Muscle of leg (tissue), 16 donors: Measurements from ENCODE around the gene PFKFB1. TPM values are rescaled to one million over a fixed set of nuclear protein-coding genes. Genes with fewer than 3 reads are reported as not detected.

ENCODE experiments used
- DNase-seq: peaks from one replicate; pipeline ENCODE4 v3.0.0; 2013
- H3K27ac ChIP-seq: one replicate; pipeline ENCODE4 v1.5.1; 2013; ENCODE audit warnings: mild to moderate bottlenecking, low read length, control low read depth
- H3K27me3 ChIP-seq: one replicate; pipeline ENCODE4 v1.6.1; 2013; ENCODE audit warnings: low read length; ENCODE audit not compliant: control insufficient read depth, insufficient read depth
- H3K36me3 ChIP-seq: one replicate; pipeline ENCODE4 v1.6.1; 2013; ENCODE audit warnings: low read length; ENCODE audit not compliant: control insufficient read depth, insufficient read depth
- H3K4me1 ChIP-seq: one replicate; pipeline ENCODE4 v1.6.1; 2013; ENCODE audit warnings: low read length; ENCODE audit not compliant: control insufficient read depth, insufficient read depth
- H3K4me3 ChIP-seq: one replicate; pipeline ENCODE4 v1.5.1; 2013; ENCODE audit warnings: low read length, control low read depth
- H3K9me3 ChIP-seq: replicated peaks from 2 replicates; pipeline ENCODE4 v1.6.1; 2013; ENCODE audit warnings: low read depth, low read length; ENCODE audit not compliant: control insufficient read depth
- WGBS: methylation state at CpG from one replicate; pipeline ENCODE4 v1.1.5; 2013; ENCODE audit warnings: missing lambda C conversion rate; ENCODE audit not compliant: insufficient coverage; 5-methylcytosine and 5-hydroxymethylcytosine counted together
- long read RNA-seq, 11 donors: transcript quantifications; one replicate each; lab custom pipeline, GENCODE V29; 2026
- polyA plus RNA-seq, 8 donors: library from polyadenylated mRNA; unstranded; fragments of 120-200 nt; gene quantifications; one replicate each; pipeline versions ENCODE4 v1.2.1 to v1.2.3, GENCODE V29; 2013; ENCODE audit warnings: inconsistent platforms in 1 of 8, low replicate concordance in 1 of 8; ENCODE audit not compliant: insufficient read length in 8 of 8, insufficient read depth in 1 of 8
- total RNA-seq: library from RNA; stranded (reverse); fragments of 120-200 nt; gene quantifications from one replicate; pipeline ENCODE4 v1.2.4, GENCODE V29; 2013

PFKFB1 gene
- total RNA-seq (0.35 TPM), polyA plus RNA-seq (1 to 10 TPM in 2 of 8 donors, under 1 TPM in 6; 0.30 to 1.7 (median 0.70) TPM)
- long read RNA-seq, donor 1: 0 reads
- long read RNA-seq, donor 2: 0 reads
- long read RNA-seq, donor 3: 0 reads
- long read RNA-seq, donor 4: 0 reads
- long read RNA-seq, donor 5: 0 reads
- long read RNA-seq, donor 6: 0 reads
- long read RNA-seq, donor 7: 0 reads
- long read RNA-seq, donor 8: 0 reads
- long read RNA-seq, donor 9: 0 reads
- long read RNA-seq, donor 10: 0 reads
- long read RNA-seq, donor 11: 0 reads

DNA sequence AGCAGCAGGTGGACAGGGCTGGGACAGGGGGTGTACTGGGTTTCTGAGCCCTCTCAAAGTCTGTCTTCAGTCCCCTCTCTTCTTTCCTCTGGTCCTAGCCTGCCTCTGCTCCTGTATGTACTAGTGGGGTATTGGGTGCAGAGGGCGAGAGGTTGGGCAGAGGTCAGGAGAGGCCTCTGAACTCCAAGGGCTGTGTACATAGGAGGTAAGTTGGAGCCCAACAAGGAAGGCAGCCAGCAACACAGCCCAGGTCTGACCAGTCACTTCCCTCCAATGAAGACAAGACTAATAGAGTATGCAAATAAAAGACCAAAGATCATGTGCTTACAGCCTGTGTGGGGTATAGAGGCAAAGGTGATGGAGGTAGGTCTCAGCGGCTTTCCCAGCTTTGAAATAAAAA lies at the start of gene PFKFB1:
Gene PFKFB1 (minus strand): TSS at position 90 of the 400 bp plus-strand sequence. CDS start 181 bp downstream, outside the sequence.
- peaks cover 13% of the 10 kb centered on the region for H3K4me1 ChIP-seq
- no peak within 1 kb of the TSS for H3K4me3 ChIP-seq
- WGBS: no CpG with 5 or more reads among the region's 2 CpGs
- H3K36me3 ChIP-seq: no peaks in the 10 kb centered on the region
- H3K27ac ChIP-seq: peak within 1 kb of the TSS; percentile 29
- H3K9me3 ChIP-seq: no peaks in the 10 kb centered on the region
- no peak for DNase-seq
- H3K27me3 ChIP-seq: peaks cover 29% of the 10 kb centered on the region

DNA sequence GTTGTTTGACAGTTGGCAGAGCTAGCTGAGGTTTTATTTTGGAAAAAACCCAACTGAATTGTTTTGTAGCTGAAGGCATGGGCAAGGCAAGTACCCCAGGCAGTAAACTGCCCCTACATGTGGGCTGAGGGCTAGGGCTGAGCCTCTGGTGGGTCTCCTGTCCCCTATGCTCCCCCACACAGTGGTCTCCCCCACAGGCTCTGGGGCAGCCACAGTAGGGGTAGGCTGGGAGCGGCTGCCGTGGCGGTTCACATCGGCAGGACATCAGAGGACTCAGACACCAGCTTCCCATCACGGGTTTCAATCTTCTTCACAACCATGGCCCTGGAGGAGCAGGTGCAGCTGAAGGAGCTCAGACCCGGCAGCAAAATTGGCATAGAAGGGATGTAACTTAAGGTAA lies 47.5 kb upstream of the PFKFB1 start:
- no peak for DNase-seq
- Histone ChIP-seq H3K9me3 (no peaks in the 10 kb centered on the region), H3K4me3 (no peak overlapping the region), H3K36me3 (no peaks in the 10 kb centered on the region), H3K27me3 (no peaks in the 10 kb centered on the region), H3K27ac (no peak overlapping the region), H3K4me1 (no peaks in the 10 kb centered on the region)
- no CpG with 5 or more reads among the region's 6 CpGs for WGBS

DNA sequence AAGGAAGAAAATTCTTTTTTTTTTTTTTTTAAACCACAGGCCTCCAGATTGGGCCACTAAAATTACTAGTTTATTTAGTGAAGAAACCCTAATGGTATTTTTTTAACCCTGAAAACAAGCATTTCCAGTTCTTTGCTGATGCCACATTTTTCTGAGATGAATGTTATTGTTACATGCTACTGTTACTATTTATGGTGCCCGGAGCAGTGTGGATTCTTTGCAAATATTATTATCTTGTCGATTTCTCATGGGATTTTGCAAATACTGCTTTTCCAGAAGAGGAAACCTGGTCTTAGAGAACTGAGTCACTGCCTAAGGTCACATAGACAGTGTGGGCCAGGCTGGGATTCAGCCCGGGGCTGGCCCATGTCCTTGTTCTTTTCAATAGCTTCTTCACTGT lies 45.5 kb upstream of the PFKFB1 start:
- Histone ChIP-seq H3K4me1 (no peaks in the 10 kb centered on the region), H3K9me3 (no peaks in the 10 kb centered on the region), H3K27me3 (no peaks in the 10 kb centered on the region), H3K4me3 (no peak overlapping the region), H3K36me3 (no peaks in the 10 kb centered on the region), H3K27ac (no peak overlapping the region)
- DNase-seq: no peak
- 62% methylated on average over 2 of the region's 3 CpGs for WGBS

DNA sequence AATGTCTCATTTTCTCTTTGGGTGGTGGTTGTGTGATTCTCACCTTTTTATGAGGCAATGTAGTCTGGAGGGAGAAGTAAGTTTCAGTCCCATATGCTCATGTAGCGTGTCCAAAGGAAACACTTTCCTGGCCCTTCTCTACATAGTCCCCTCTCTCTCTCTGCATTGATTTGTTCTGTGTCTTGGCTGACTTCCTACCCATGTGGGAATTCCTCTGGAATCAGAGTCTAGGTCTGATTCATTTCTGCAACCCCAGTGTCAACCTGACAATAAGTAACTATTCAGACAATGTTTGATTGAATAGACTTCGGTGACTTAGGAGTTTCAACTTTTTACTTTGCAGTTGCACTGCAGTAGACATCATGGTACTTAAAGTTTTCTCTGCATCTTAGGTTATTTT lies 39.4 kb upstream of the PFKFB1 start:
- H3K4me1 ChIP-seq: no peaks in the 10 kb centered on the region
- H3K36me3 ChIP-seq: no peaks in the 10 kb centered on the region
- H3K4me3 ChIP-seq: no peak overlapping the region
- no peak overlapping the region for H3K27ac ChIP-seq
- no CpG with 5 or more reads among the region's 2 CpGs for WGBS
- no peaks in the 10 kb centered on the region for H3K9me3 ChIP-seq
- peak; percentile 18 for DNase-seq
- H3K27me3 ChIP-seq: no peaks in the 10 kb centered on the region

DNA sequence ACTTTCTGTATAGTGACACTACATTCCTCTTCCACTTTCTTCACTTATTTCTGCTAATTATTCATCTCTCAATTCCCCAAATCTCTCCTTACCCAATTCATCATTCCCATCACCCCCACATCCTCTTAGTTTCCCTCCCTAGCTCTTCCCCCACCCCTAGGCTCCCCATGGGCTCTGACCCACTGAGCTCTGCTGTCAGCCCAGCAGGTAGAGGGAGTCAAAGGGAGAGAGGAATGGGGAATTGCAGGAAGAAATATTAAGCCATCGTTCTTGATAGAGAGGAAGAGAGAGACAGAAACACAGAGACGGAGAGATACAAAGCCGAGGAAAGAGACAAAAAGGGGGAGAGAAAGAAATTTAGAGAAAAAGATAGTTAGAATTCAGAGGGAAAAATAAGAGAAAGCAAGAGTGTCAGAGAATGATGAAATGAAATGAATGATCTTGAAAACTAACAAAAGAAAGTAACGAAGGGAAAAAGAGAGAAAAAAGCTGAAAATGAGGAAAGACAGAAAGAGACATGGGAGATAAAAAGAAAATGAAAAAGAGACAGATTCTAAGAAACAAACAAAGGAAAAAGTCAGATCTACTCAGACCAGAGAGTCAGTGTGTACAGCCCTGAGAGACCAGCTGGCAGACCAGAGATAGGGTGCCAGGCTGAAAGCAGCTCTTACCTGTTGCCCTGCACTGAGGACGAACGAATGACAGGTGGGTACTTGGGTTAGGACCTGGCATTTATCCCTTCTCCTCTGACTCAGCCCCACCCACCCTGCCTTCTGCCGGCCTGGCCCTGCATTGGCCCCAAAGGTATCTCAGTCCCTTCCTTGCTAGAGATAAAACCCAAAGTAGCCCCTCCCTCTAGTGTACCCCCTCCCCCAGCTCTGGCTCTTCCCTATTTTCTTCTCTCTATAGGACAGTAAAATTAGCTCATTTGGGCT lies 36.5 kb upstream of the PFKFB1 start, which contains the start of gene ALAS2:
Gene ALAS2 (minus strand): TSS at position 707 of the 935 bp plus-strand sequence. CDS start 4,977 bp downstream, outside the sequence.
- no peaks in the 10 kb centered on the region for H3K9me3 ChIP-seq
- no peak for DNase-seq
- H3K4me3 ChIP-seq: no peak within 1 kb of the TSS
- 72% methylated on average over 4 of the region's 7 CpGs for WGBS
- H3K27ac ChIP-seq: no peak within 1 kb of the TSS
- no peaks in the 10 kb centered on the region for H3K36me3 ChIP-seq
- no peaks in the 10 kb centered on the region for H3K4me1 ChIP-seq
- peaks cover 3% of the 10 kb centered on the region for H3K27me3 ChIP-seq

DNA sequence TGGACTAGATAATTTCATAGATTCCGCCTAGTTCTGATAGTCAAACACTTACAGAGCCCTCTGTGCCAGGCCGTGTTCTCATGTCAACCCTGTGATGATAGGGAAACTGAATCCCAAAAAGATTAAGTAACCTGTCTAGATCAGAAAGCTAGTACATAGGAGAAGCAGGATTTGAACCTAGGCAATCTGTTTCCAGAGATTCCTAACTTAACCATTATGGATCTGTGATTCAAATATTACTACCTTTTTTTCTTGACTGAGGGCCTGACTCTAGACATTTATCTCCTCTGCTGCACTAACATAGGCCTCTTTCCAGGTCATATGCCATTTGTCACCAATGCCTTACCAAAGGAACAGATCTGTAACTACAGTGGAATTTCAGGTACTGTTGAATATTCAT lies 35.3 kb upstream of the PFKFB1 start:
- Histone ChIP-seq H3K36me3 (no peaks in the 10 kb centered on the region), H3K9me3 (no peaks in the 10 kb centered on the region), H3K4me1 (no peaks in the 10 kb centered on the region), H3K27ac (no peak overlapping the region), H3K27me3 (peaks cover 6% of the 10 kb centered on the region), H3K4me3 (no peak overlapping the region)
- WGBS: no CpG with 5 or more reads among the region's 2 CpGs
- no peak for DNase-seq

DNA sequence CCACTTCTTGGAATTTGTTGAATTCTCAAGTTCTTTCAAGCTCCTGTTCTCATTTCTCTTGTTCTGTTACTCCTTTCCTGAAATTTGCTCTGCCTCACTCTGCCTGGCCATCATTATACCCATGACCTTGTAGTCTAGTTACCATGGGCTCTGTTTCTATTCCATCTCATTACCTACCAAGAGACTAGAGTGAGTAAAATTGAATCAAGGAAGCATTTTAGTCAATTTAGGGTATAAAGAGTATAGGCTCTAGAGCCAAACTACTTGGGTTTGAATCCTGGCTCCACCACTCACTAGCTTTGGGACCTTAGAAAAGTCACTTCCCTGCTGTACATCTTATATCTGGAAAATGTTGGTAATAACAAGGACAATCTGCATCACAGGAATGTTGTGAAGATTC lies 34.6 kb upstream of the PFKFB1 start:
- no peak for DNase-seq
- no peaks in the 10 kb centered on the region for H3K36me3 ChIP-seq
- H3K27me3 ChIP-seq: peaks cover 9% of the 10 kb centered on the region
- no peaks in the 10 kb centered on the region for H3K4me1 ChIP-seq
- H3K9me3 ChIP-seq: no peaks in the 10 kb centered on the region
- H3K4me3 ChIP-seq: no peak overlapping the region
- H3K27ac ChIP-seq: no peak overlapping the region

DNA sequence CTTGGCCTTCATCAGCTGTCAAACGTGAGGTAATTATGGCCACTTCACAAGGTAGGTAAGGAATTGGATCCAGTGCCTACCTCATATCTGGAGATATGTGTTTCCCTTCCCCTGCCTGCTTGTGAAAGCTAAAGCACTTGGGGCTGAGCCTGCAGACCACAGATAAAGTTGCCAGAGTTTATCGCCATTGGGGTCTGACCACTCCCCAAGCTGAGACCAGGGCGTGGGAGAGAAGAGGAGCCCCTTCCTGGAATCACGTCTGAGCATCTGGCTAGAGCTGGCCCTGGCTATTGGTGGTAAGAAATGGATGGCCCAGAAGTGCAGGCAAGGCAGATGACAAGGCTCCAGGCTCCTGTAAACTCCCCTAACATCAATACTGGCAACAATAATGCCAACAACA lies 34.1 kb upstream of the PFKFB1 start:
- DNase-seq: no peak
- no CpG with 5 or more reads among the region's 4 CpGs for WGBS
- Histone ChIP-seq H3K4me1 (no peaks in the 10 kb centered on the region), H3K27ac (no peak overlapping the region), H3K27me3 (peaks cover 10% of the 10 kb centered on the region), H3K4me3 (no peak overlapping the region), H3K9me3 (no peaks in the 10 kb centered on the region), H3K36me3 (no peaks in the 10 kb centered on the region)

DNA sequence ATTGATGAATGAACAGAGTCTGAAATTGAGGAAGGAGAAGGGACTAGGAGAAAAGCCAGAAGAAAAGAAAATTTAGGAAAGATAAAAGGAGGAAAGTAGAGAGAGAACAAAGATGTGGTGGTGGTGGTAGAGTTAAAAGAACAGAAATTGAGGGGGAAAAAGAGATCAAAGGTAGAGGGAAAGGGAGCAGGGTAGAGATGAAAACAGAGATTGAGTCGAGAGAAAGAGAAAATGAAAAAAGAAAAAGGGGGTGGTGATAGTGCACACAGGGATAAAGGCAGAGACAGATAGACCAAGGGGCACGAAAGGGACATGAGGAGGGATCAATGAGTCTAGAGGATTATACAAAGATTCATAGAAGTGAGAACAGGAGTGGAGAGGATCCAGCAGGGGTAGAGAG lies 32.9 kb upstream of the PFKFB1 start:
- H3K27me3 ChIP-seq: peaks cover 10% of the 10 kb centered on the region
- no peaks in the 10 kb centered on the region for H3K4me1 ChIP-seq
- no peak for DNase-seq
- no peaks in the 10 kb centered on the region for H3K9me3 ChIP-seq
- WGBS: 50% methylated on average over 2 of the region's 2 CpGs
- H3K36me3 ChIP-seq: no peaks in the 10 kb centered on the region
- no peak overlapping the region for H3K27ac ChIP-seq
- no peak overlapping the region for H3K4me3 ChIP-seq

DNA sequence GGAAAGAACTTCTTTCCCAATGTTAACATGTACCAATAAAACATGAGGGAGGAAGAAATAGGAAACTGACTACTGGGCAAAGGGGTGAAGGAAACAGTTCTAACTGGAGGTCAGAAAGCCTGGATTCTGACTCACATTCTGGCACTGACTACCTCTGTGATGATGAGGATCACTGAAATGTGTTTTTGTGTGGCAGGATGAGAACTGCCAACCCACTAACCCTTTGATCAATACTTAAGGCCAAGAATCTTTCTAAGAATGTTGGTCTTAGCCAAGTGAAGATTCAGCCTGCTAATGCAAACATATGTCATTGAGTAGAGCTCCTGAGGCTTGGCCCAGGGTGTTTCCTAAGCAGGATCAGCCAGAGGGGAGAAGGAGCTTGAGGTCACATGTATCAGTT lies 32.2 kb upstream of the PFKFB1 start:
- Histone ChIP-seq H3K27me3 (peaks cover 10% of the 10 kb centered on the region), H3K36me3 (no peaks in the 10 kb centered on the region), H3K27ac (no peak overlapping the region), H3K4me1 (no peaks in the 10 kb centered on the region), H3K4me3 (no peak overlapping the region), H3K9me3 (no peaks in the 10 kb centered on the region)
- no peak for DNase-seq
